Nephron progenitor cell (in vitro differentiated cells): ENCODE results near the gene INPP4B.

Experiments used
- DNase-seq: peaks from one replicate; pipeline ENCODE4 v3.0.0; 2021
- H3K27ac Mint-ChIP-seq: 2 replicates; pipeline ENCODE4 v1.8.0; 2021; ENCODE audit warnings: mild to moderate bottlenecking, moderate library complexity, mixed read lengths
- H3K27me3 Mint-ChIP-seq: 2 replicates; pipeline ENCODE4 v1.8.0; 2021; ENCODE audit warnings: mild to moderate bottlenecking, low read depth, mixed read lengths; ENCODE audit not compliant: poor library complexity
- H3K36me3 Mint-ChIP-seq: 2 replicates; pipeline ENCODE4 v1.8.0; 2021; ENCODE audit warnings: low read depth, mixed read lengths
- H3K4me1 Mint-ChIP-seq: 2 replicates; pipeline ENCODE4 v1.8.0; 2021; ENCODE audit warnings: mixed read lengths
- H3K4me3 Mint-ChIP-seq: 2 replicates; pipeline ENCODE4 v1.8.0; 2021; ENCODE audit warnings: mild to moderate bottlenecking, moderate library complexity, mixed read lengths
- H3K9me3 Mint-ChIP-seq: 2 replicates; pipeline ENCODE4 v1.8.0; 2021; ENCODE audit warnings: mild to moderate bottlenecking, moderate library complexity, mixed read lengths
- CTCF ChIP-seq: fragments of 200-600 bp; sonication (generic); IDR thresholded peaks from 2 replicates; pipeline ENCODE4 v1.5.0; 2021; ENCODE audit warnings: antibody characterized with exemption

Gene INPP4B

GRCh38 chr4:142752202-142752786, 93.8 kb downstream of the INPP4B start:
- Mint-ChIP-seq H3K4me3 (no peak overlapping the region), H3K4me1 (peaks cover 22% of the 10 kb centered on the region), H3K9me3 (peaks cover under 1% of the 10 kb centered on the region), H3K27me3 (no peaks in the 10 kb centered on the region), H3K27ac (peak overlapping the region; percentile 71), H3K36me3 (no peaks in the 10 kb centered on the region)
- no peak for DNase-seq
- TF ChIP-seq CTCF = no peak

GRCh38 chr4:142743121-142743825, 102.8 kb downstream of the INPP4B start:
- Mint-ChIP-seq H3K36me3 (peaks cover 19% of the 10 kb centered on the region), H3K4me1 (no peaks in the 10 kb centered on the region), H3K9me3 (peaks cover 41% of the 10 kb centered on the region), H3K27me3 (peaks cover 3% of the 10 kb centered on the region), H3K4me3 (no peak overlapping the region), H3K27ac (no peak overlapping the region)
- TF ChIP-seq CTCF = no peak
- no peak for DNase-seq

- Mint-ChIP-seq H3K4me1 (no peaks in the 10 kb centered on the region), H3K36me3 (peaks cover 19% of the 10 kb centered on the region), H3K4me3 (no peak overlapping the region), H3K27ac (no peak overlapping the region), H3K27me3 (peaks cover 3% of the 10 kb centered on the region), H3K9me3 (peaks cover 37% of the 10 kb centered on the region)
- TF ChIP-seq CTCF = no peak
- DNase-seq = no peak
These were observed 104.1 kb downstream of the INPP4B start for GRCh38 chr4:142741995-142742394.

- H3K27me3 Mint-ChIP-seq = peaks cover 7% of the 10 kb centered on the region
- no peaks in the 10 kb centered on the region for H3K9me3 Mint-ChIP-seq
- H3K4me1 Mint-ChIP-seq = no peaks in the 10 kb centered on the region
- no peak for TF ChIP-seq CTCF
- no peak overlapping the region for H3K27ac Mint-ChIP-seq
- DNase-seq = no peak
- H3K36me3 Mint-ChIP-seq = no peaks in the 10 kb centered on the region
- H3K4me3 Mint-ChIP-seq = no peak overlapping the region
These were observed 117.9 kb downstream of the INPP4B start for GRCh38 chr4:142728233-142728632.

- no peaks in the 10 kb centered on the region for H3K4me1 Mint-ChIP-seq
- H3K9me3 Mint-ChIP-seq = no peaks in the 10 kb centered on the region
- H3K27me3 Mint-ChIP-seq = peaks cover 7% of the 10 kb centered on the region
- H3K36me3 Mint-ChIP-seq = no peaks in the 10 kb centered on the region
- DNase-seq = no peak
- no peak for TF ChIP-seq CTCF
- no peak overlapping the region for H3K27ac Mint-ChIP-seq
- H3K4me3 Mint-ChIP-seq = no peak overlapping the region
These were observed 119.0 kb downstream of the INPP4B start for GRCh38 chr4:142727149-142727548.

GRCh38 chr4:142725886-142726285, 120.2 kb downstream of the INPP4B start:
- H3K4me3 Mint-ChIP-seq = no peak overlapping the region
- no peaks in the 10 kb centered on the region for H3K4me1 Mint-ChIP-seq
- no peaks in the 10 kb centered on the region for H3K9me3 Mint-ChIP-seq
- no peak for DNase-seq
- H3K27ac Mint-ChIP-seq = no peak overlapping the region
- TF ChIP-seq CTCF = no peak
- H3K36me3 Mint-ChIP-seq = no peaks in the 10 kb centered on the region
- peaks cover 4% of the 10 kb centered on the region for H3K27me3 Mint-ChIP-seq
